ENCODE measurements around the gene CD4.
A peak's percentile ranks its signal among the peaks of the same experiment; 100 is the strongest.

The CD4 gene

DNA sequence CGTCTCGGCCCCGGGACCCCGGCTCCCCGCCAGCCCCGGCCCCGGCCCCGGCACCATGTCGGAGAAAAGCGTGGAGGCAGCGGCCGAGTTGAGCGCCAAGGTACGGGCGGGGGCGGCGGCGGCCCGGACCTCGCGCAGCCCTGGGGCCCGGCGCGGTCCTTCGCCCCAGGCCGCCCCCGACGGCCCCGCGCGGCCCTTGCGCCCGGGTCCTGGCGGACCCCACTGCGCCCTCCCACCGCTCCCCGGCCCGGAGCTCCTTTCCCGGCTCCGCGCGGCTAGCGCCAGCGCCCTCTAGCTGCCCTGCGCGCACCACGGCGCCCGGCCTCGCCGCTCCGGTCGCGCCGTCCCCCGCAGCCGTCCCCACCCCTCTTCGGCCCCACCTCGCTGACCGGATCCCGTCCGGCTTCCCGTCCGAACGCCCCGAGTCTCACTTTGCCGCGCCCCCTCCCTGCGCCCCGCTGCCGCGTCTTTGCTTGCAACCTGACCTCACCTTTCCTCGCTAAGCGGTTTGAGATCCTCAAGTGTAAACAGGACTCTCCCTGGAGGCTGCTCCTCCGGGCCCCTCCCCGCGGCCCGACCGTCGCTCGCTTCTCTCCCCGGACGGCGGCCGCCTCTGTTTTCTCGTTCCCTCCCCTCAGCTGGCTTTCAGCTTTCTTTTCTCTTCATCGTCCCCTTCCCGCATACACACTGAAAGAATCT is 22.5 kb upstream of the CD4 start:
- peak overlapping the region; percentile 99 for H3K27ac ChIP-seq
- TF ChIP-seq, protein P1, sequence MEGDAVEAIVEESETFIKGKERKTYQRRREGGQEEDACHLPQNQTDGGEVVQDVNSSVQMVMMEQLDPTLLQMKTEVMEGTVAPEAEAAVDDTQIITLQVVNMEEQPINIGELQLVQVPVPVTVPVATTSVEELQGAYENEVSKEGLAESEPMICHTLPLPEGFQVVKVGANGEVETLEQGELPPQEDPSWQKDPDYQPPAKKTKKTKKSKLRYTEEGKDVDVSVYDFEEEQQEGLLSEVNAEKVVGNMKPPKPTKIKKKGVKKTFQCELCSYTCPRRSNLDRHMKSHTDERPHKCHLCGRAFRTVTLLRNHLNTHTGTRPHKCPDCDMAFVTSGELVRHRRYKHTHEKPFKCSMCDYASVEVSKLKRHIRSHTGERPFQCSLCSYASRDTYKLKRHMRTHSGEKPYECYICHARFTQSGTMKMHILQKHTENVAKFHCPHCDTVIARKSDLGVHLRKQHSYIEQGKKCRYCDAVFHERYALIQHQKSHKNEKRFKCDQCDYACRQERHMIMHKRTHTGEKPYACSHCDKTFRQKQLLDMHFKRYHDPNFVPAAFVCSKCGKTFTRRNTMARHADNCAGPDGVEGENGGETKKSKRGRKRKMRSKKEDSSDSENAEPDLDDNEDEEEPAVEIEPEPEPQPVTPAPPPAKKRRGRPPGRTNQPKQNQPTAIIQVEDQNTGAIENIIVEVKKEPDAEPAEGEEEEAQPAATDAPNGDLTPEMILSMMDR (IDR thresholded peaks at IDR 0.05), result peak; percentile 99
- no peak for TF ChIP-seq ZFX (IDR thresholded peaks at IDR 0.05; ENCODE audit: borderline replicate concordance)

DNA sequence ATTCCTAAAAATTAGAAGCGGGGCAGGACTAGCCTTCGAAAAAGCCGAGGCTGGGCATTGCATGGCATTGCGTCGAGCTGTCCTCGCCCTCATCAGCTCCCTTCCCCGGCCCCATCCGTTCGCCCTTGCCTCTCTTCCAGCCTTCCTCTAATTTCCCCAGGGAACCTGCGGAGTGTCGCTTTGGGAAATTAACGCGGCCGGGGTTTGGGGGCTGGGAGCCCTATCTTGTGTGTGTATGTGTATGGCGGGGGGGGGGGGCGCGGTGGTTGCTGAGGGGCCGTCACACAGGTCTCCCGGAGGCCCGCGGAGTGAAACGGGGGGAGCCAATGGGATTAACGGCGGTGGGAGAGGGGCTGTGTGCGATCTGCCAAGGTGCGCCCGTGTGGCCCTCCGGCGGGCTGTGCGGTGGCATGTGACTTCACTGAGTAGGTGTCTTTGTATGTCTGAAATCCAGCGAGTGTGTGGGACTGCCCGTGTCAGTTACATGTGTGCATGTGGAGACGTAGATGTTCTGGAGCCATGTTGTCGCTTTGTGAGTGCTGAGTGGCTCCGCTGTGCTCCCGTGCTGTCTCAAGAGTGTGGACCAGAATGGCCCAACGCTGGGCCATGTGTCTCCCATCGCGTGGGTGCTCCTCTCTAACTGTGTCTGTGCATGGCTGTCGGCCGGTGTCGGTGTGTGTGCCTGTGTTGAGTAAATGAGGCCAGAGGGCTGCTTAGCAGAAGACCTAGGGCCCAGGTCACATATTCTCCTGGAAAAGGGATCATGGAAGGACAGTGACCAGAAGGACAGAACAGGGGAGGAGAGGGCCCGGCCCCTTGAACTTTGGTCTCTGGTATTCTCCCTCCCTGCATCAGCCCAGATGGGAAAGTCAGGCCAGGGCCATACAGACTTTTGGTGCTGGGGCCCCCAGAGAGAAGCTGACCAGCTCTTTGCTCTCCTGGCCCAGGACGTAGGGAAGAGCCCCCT is 21.7 kb upstream of the CD4 start:
- TF ChIP-seq, protein P1 (IDR thresholded peaks at IDR 0.05), result no peak
- TF ChIP-seq ZFX (IDR thresholded peaks at IDR 0.05; ENCODE audit: borderline replicate concordance), result no peak

DNA sequence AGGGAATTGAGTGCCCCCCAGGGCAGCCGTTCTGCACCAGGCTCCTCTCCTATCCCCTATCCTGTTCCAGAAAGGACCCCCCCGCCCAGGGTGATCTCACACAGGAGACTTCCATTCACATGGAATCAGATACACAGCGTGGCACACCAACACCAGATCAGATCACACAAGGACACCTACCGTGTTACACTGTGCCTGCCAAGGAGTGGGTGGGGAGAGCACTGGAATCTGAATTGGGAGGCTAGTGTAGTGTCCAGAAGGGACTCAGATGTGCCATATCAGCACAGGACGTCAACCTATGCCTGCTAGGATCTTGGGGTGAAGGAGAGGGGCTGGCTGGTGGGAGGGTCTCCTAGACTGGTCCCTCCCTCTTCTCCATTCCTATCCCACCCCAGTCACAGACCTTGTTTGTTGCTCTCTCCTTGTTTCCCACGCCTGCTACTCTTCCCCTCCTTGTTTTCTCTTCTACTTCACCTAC is 20.9 kb upstream of the CD4 start:
- TF ChIP-seq ZFX (IDR thresholded peaks at IDR 0.05; ENCODE audit: borderline replicate concordance), result no peak
- TF ChIP-seq, protein P1 (IDR thresholded peaks at IDR 0.05), result no peak
- peak overlapping the region; percentile 99 for H3K27ac ChIP-seq

More for the DNA sequence above, 21.7 kb upstream of the CD4 start:
- H3K27ac ChIP-seq, result peak overlapping the region; percentile 99

DNA sequence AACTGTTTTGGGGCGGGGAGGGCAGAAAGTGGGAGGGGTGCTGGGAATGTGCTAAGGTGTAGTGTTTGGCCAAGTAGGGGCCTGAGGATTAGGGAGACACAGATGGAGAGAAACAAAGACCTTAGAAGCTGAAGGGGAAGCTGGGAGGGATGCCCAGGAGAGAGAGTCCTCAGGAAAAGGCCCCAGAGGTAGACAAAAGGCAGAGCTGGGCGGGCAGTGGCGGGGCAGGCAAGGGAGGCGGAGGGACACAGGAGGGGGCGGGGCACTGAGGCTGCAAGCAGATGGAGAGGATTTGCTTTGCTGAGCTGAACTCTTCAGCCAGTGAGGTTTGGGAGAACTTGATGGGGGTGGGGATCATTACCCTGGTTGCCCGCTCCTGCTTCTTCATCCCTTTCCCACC is 20.3 kb upstream of the CD4 start:
- H3K27ac ChIP-seq, result peak overlapping the region; percentile 99
- TF ChIP-seq, protein P1 (IDR thresholded peaks at IDR 0.05), result no peak
- TF ChIP-seq ZFX (IDR thresholded peaks at IDR 0.05; ENCODE audit: borderline replicate concordance), result no peak

DNA sequence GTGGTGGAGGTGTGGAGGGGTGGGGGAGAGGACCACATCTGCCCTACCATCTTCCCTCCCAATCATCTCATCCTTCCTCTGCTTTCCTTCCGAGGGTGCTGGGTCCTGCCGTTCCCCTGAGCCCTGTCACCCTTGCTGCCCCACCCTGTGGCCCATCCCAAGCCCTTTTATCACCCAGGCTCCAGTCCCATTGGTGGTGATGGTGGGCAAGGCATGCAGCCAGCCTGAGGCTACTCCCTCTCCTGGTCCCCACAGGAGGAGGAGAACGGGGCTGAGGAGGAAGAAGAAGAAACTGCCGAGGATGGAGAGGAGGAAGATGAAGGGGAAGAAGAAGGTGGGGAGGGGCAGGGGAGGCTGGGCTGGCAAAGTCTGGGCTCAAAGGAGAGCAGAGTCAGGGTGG is 19.7 kb upstream of the CD4 start:
- H3K27ac ChIP-seq, result peak overlapping the region; percentile 99
- TF ChIP-seq ZFX (IDR thresholded peaks at IDR 0.05; ENCODE audit: borderline replicate concordance), result no peak
- TF ChIP-seq, protein P1 (IDR thresholded peaks at IDR 0.05), result no peak

DNA sequence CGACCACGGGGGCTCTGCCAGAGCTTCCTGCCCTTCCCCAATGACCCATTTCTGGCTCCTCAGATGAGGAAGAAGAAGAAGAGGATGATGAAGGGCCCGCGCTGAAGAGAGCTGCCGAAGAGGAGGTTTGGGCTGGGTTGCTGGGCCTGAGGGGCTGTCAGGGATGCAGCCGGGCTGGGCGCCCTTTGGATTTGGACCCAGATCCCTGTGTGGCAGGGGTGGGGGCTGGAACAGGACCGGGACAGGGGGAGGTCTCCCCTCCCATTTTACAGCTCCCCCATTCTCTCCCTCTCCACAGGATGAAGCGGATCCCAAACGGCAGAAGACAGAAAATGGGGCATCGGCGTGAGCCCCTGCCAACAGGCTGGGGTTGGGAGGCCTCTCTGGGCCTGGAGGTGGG is 19.2 kb upstream of the CD4 start:
- peak overlapping the region; percentile 99 for H3K27ac ChIP-seq

More for the DNA sequence above, 19.2 kb upstream of the CD4 start:
- TF ChIP-seq ZFX (IDR thresholded peaks at IDR 0.05; ENCODE audit: borderline replicate concordance), result no peak
- TF ChIP-seq, protein P1 (IDR thresholded peaks at IDR 0.05), result no peak
